Caco-2 (cell line): ENCODE data around the gene TAAR1. TPM values are rescaled to one million over a fixed set of nuclear protein-coding genes. Genes with fewer than 3 reads are reported as not detected.

Source experiments
- BruUV-seq: library from RNA; stranded (reverse); fragments of 400-500 nt; replicated peaks from 2 replicates; lab custom pipeline; 2021; lab: Mats Ljungman, UMichigan
- CTCF ChIA-PET: fragments of 300-600 bp; sonication (Branson Sonifier 250); formaldehyde crosslinking; loops from one replicate; lab custom pipeline; 2022; ENCODE audit warnings: antibody characterized with exemption; lab: Charles Lee
- POLR2A ChIA-PET: fragments of 300-600 bp; sonication (Branson Sonifier 250); formaldehyde crosslinking; loops from one replicate; lab custom pipeline; 2022; ENCODE audit warnings: antibody characterized with exemption; lab: Charles Lee
- DNase-seq, 2 experiments: peaks; one replicate each; pipeline versions ENCODE4 v3.0.0 to v3.0.0-alpha.2; 2020 to 2022
- H3K27me3 ChIP-seq: replicated peaks from 2 replicates; pipeline ENCODE4 v1.6.0; 2011; ENCODE audit warnings: low read length; ENCODE audit not compliant: control insufficient read depth, insufficient read depth
- H3K36me3 ChIP-seq: 2 replicates; pipeline ENCODE4 v1.5.1; 2011; ENCODE audit warnings: low read length; ENCODE audit not compliant: control insufficient read depth, insufficient read depth
- H3K4me1 ChIP-seq: fragments of 250-450 bp; sonication (Bioruptor Pico); 2 replicates; pipeline ENCODE4 v1.5.1; 2020; ENCODE audit warnings: mild to moderate bottlenecking
- H3K4me3 ChIP-seq: 2 replicates; pipeline ENCODE4 v1.5.1; 2011; ENCODE audit warnings: low read depth, mild to moderate bottlenecking, control low read depth, low read length
- H3K9me3 ChIP-seq: fragments of 250-450 bp; sonication (Bioruptor Pico); 2 replicates; pipeline ENCODE4 v1.5.1; 2020; ENCODE audit warnings: mild to moderate bottlenecking, moderate library complexity
- H3K27ac Mint-ChIP-seq: one replicate; pipeline ENCODE4 v1.8.0; 2022; ENCODE audit warnings: mixed read lengths; ENCODE audit not compliant: unreplicated experiment
- H3K27me3 Mint-ChIP-seq: one replicate; pipeline ENCODE4 v1.8.0; 2022; ENCODE audit warnings: mixed read lengths; ENCODE audit not compliant: insufficient read depth, unreplicated experiment
- H3K36me3 Mint-ChIP-seq: one replicate; pipeline ENCODE4 v1.8.0; 2022; ENCODE audit warnings: mild to moderate bottlenecking, mixed read lengths; ENCODE audit not compliant: insufficient read depth, unreplicated experiment
- H3K4me1 Mint-ChIP-seq: one replicate; pipeline ENCODE4 v1.8.0; 2022; ENCODE audit warnings: low read depth, mixed read lengths; ENCODE audit not compliant: unreplicated experiment
- H3K4me3 Mint-ChIP-seq: one replicate; pipeline ENCODE4 v1.8.0; 2022; ENCODE audit warnings: mild to moderate bottlenecking, moderate library complexity, mixed read lengths; ENCODE audit not compliant: unreplicated experiment
- H3K9me3 Mint-ChIP-seq: one replicate; pipeline ENCODE4 v1.8.0; 2022; ENCODE audit warnings: mixed read lengths; ENCODE audit not compliant: unreplicated experiment
- CTCF ChIP-seq, 2 experiments: fragments of 200-600 bp in 1 of 2; IDR thresholded peaks; 1 replicate in 1 of 2; 2 replicates in 1 of 2; pipeline versions ENCODE4 v1.5.1 to v1.8.0; 2011 to 2022; ENCODE audit warnings: antibody characterized with exemption in 1 of 2, control low read depth in 1 of 2, inconsistent platforms in 1 of 2, low read depth in 1 of 2, low read length in 1 of 2, mild to moderate bottlenecking in 1 of 2, moderate library complexity in 1 of 2; ENCODE audit not compliant: insufficient read depth in 1 of 2, severe bottlenecking in 1 of 2, unreplicated experiment in 1 of 2
- intact Hi-C: fragments of 100-400 bp; cut with micrococcal nuclease; formaldehyde crosslinking; loops from one replicate; pipeline ENCODE4 v1.10.0; 2022; ENCODE audit not compliant: unreplicated experiment
- total RNA-seq: library from RNA; stranded (reverse); gene quantifications from 2 replicates; pipeline ENCODE4 v1.2.3, GENCODE V29; 2022

TAAR1 gene
- total RNA-seq, 1 experiment from 2014 or later = not detected

DNA sequence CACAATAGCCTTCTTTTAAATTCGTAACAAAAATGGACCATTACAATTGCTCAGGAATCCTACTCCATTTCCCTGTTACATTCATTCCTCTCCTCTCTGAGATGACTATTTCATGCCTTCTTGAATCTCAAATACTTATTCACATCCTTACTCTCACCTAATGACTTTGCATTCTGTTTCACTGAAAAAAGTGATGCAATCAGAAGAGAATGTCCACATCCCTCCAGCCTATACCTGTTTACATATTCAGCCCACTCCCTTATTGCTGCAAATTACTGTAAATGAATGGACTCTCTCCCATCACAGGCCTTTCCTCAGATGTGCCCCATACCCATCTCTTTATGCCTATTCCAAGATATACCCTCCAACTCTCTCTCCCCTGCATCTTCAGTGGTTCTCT is 8.6 kb downstream of the TAAR1 start:
- intact Hi-C loops = no loop called here
- DNase-seq = no peak
- no peaks in the 10 kb centered on the region for H3K36me3 Mint-ChIP-seq
- no peaks in the 10 kb centered on the region for H3K9me3 Mint-ChIP-seq
- H3K4me3 Mint-ChIP-seq = no peak overlapping the region
- POLR2A ChIA-PET = no interaction called here
- H3K4me1 Mint-ChIP-seq = no peaks in the 10 kb centered on the region
- CTCF ChIA-PET = no interaction called here
- no peak overlapping the region for H3K4me3 ChIP-seq
- no peaks in the 10 kb centered on the region for H3K9me3 ChIP-seq
- BruUV-seq = no TSS peak
- H3K27me3 ChIP-seq = no peaks in the 10 kb centered on the region
- no peaks in the 10 kb centered on the region for H3K4me1 ChIP-seq
- H3K27ac Mint-ChIP-seq = no peak overlapping the region
- TF ChIP-seq CTCF (IDR thresholded peaks at IDR 0.05; ENCODE audit: insufficient read depth in 1 of 2, low read depth in 1 of 2, low read length in 1 of 2, severe bottlenecking in 1 of 2, unreplicated experiment in 1 of 2) = no peak
- no peaks in the 10 kb centered on the region for H3K27me3 Mint-ChIP-seq
- H3K36me3 ChIP-seq = no peaks in the 10 kb centered on the region

GRCh38 chr6:132648828-132649227 is 10.2 kb downstream of the TAAR1 start:
- Histone ChIP-seq H3K9me3 (no peaks in the 10 kb centered on the region), H3K27me3 (no peaks in the 10 kb centered on the region), H3K36me3 (no peaks in the 10 kb centered on the region), H3K4me1 (no peaks in the 10 kb centered on the region), H3K4me3 (no peak overlapping the region)
- ChIA-PET POLR2A (no interaction called here), CTCF (no interaction called here)
- Mint-ChIP-seq H3K4me3 (no peak overlapping the region), H3K27me3 (no peaks in the 10 kb centered on the region), H3K9me3 (no peaks in the 10 kb centered on the region), H3K4me1 (no peaks in the 10 kb centered on the region), H3K27ac (no peak overlapping the region), H3K36me3 (no peaks in the 10 kb centered on the region)
- intact Hi-C loops = no loop called here
- no peak for TF ChIP-seq CTCF (IDR thresholded peaks at IDR 0.05; ENCODE audit: insufficient read depth in 1 of 2, low read depth in 1 of 2, low read length in 1 of 2, severe bottlenecking in 1 of 2, unreplicated experiment in 1 of 2)
- DNase-seq = no peak
- no TSS peak for BruUV-seq

DNA sequence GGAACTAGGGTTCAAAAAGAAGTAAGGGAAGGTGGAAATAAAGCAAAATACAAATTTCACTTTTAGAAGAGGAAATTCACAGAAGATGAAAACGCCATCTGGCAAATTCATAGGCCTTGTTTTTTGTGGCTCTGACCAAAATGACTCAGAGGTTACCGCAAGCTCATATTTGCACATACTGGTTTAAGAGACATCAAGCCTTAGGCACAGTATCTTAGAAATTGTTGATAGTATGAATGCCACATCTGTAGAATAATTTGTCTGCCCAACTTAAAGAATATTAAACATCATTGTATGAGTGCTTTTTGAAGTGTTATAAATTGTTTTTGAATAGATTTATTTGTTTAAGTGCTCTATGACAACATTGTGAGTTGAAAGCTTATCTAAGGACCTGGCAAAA is 10.6 kb downstream of the TAAR1 start:
- no peaks in the 10 kb centered on the region for H3K4me1 Mint-ChIP-seq
- no peak for TF ChIP-seq CTCF (IDR thresholded peaks at IDR 0.05; ENCODE audit: insufficient read depth in 1 of 2, low read depth in 1 of 2, low read length in 1 of 2, severe bottlenecking in 1 of 2, unreplicated experiment in 1 of 2)
- intact Hi-C loops = no loop called here
- H3K9me3 Mint-ChIP-seq = no peaks in the 10 kb centered on the region
- no peaks in the 10 kb centered on the region for H3K9me3 ChIP-seq
- ChIA-PET POLR2A (no interaction called here), CTCF (no interaction called here)
- H3K4me3 Mint-ChIP-seq = no peak overlapping the region
- no peaks in the 10 kb centered on the region for H3K4me1 ChIP-seq
- no peaks in the 10 kb centered on the region for H3K36me3 ChIP-seq
- no TSS peak for BruUV-seq
- no peak for DNase-seq
- no peaks in the 10 kb centered on the region for H3K27me3 Mint-ChIP-seq
- H3K27me3 ChIP-seq = no peaks in the 10 kb centered on the region
- H3K36me3 Mint-ChIP-seq = no peaks in the 10 kb centered on the region
- H3K27ac Mint-ChIP-seq = no peak overlapping the region
- no peak overlapping the region for H3K4me3 ChIP-seq
